HEK293 (cell line): ENCODE results near the gene WDR72.

Experiments used
- CTCF ChIA-PET: fragments of 350-600 bp; formaldehyde crosslinking; extraction: SDS; loops from one replicate; lab custom pipeline; 2021; ENCODE audit warnings: antibody characterized with exemption; lab: Yijun Ruan, JAX
- POLR2A ChIA-PET: fragments of 300-600 bp; formaldehyde crosslinking; extraction: SDS; loops from one replicate; lab custom pipeline; 2020; ENCODE audit warnings: antibody characterized with exemption, inconsistent platforms; lab: Yijun Ruan, JAX
- H3K27ac ChIP-seq: fragments of 200-500 bp; sonication (Bioruptor generic); 2 replicates; pipeline ENCODE4 v1.5.1; 2014; ENCODE audit warnings: low read depth, low read length, control low read depth, inconsistent platforms; ENCODE audit errors: extremely low read depth
- H3K36me3 ChIP-seq, 2 experiments: fragments of 200-500 bp in 1 of 2; sonication (Bioruptor generic) in 1 of 2; 1 replicate in 1 of 2; 2 replicates in 1 of 2; pipeline ENCODE4 v1.5.1; 2014 to 2017; ENCODE audit warnings: inconsistent platforms in 2 of 2, low read length in 2 of 2; ENCODE audit not compliant: control insufficient read depth in 2 of 2, insufficient read depth in 1 of 2
- H3K4me1 ChIP-seq: fragments of 200-500 bp; sonication (Bioruptor generic); 2 replicates; pipeline ENCODE4 v1.5.1; 2014; ENCODE audit warnings: mild to moderate bottlenecking, low read length, inconsistent platforms; ENCODE audit not compliant: control insufficient read depth, insufficient read depth
- H3K4me3 ChIP-seq: 2 replicates; pipeline ENCODE4 v1.5.1; 2011; ENCODE audit warnings: low read depth, mild to moderate bottlenecking, control low read depth, low read length, moderate library complexity
- H3K9me3 ChIP-seq: fragments of 200-500 bp; sonication (Bioruptor generic); 2 replicates; pipeline ENCODE4 v1.5.1; 2014; ENCODE audit warnings: low read depth, low read length, inconsistent platforms; ENCODE audit not compliant: control insufficient read depth, insufficient read depth
- HOXA7 ChIP-seq: sonication (generic); formaldehyde crosslinking; IDR thresholded peaks from 2 replicates; pipeline ENCODE4 v1.8.1; 2022; ENCODE audit warnings: missing genetic modification reagents, borderline replicate concordance
- KLF1 ChIP-seq: fragments of 450-650 bp; formaldehyde crosslinking; IDR thresholded peaks from 2 replicates; pipeline ENCODE4 v1.5.1; 2016; ENCODE audit warnings: missing biosample characterization, missing genetic modification characterization
- OSR2 ChIP-seq: fragments of 450-650 bp; formaldehyde crosslinking; IDR thresholded peaks from 2 replicates; pipeline ENCODE4 v1.5.1; 2016; ENCODE audit warnings: missing biosample characterization, missing genetic modification characterization
- SALL2 ChIP-seq: fragments of 450-650 bp; formaldehyde crosslinking; IDR thresholded peaks from 2 replicates; pipeline ENCODE4 v1.5.0; 2017; ENCODE audit warnings: missing biosample characterization, mild to moderate bottlenecking, missing genetic modification characterization, borderline replicate concordance
- YY2 ChIP-seq: fragments of 450-650 bp; formaldehyde crosslinking; IDR thresholded peaks from 2 replicates; pipeline ENCODE4 v1.5.1; 2016; ENCODE audit warnings: missing biosample characterization, missing genetic modification characterization
- ZNF114 ChIP-seq: fragments of 450-650 bp; formaldehyde crosslinking; IDR thresholded peaks from 2 replicates; pipeline ENCODE4 v1.5.0; 2017; ENCODE audit warnings: missing biosample characterization, missing genetic modification characterization
- ZNF140 ChIP-seq: fragments of 450-650 bp; formaldehyde crosslinking; IDR thresholded peaks from 2 replicates; pipeline ENCODE4 v1.5.1; 2016; ENCODE audit warnings: missing biosample characterization, missing genetic modification characterization
- ZNF174 ChIP-seq: fragments of 450-650 bp; formaldehyde crosslinking; IDR thresholded peaks from 2 replicates; pipeline ENCODE4 v1.5.0; 2017; ENCODE audit warnings: missing biosample characterization, mild to moderate bottlenecking, missing genetic modification characterization
- ZNF239 ChIP-seq: fragments of 450-650 bp; formaldehyde crosslinking; IDR thresholded peaks from 2 replicates; pipeline ENCODE4 v1.5.1; 2016; ENCODE audit warnings: missing biosample characterization, missing genetic modification characterization
- ZNF324 ChIP-seq: fragments of 450-650 bp; formaldehyde crosslinking; IDR thresholded peaks from 2 replicates; pipeline ENCODE4 v1.5.1; 2016; ENCODE audit warnings: missing biosample characterization, missing genetic modification characterization
- ZNF341 ChIP-seq: fragments of 450-650 bp; formaldehyde crosslinking; IDR thresholded peaks from 2 replicates; pipeline ENCODE4; 2016; ENCODE audit warnings: low read depth, missing biosample characterization, missing genetic modification characterization
- ZNF473 ChIP-seq: fragments of 450-650 bp; formaldehyde crosslinking; IDR thresholded peaks from 2 replicates; pipeline ENCODE4 v1.5.1; 2017; ENCODE audit warnings: missing biosample characterization, missing genetic modification characterization
- ZNF529 ChIP-seq: fragments of 450-650 bp; formaldehyde crosslinking; IDR thresholded peaks from 2 replicates; pipeline ENCODE4 v1.5.1; 2017; ENCODE audit warnings: missing genetic modification characterization, missing biosample characterization; ENCODE audit not compliant: insufficient replicate concordance
- ZNF596 ChIP-seq: fragments of 450-650 bp; IDR thresholded peaks from 2 replicates; pipeline ENCODE4 v1.5.0; 2018; ENCODE audit warnings: missing biosample characterization, mild to moderate bottlenecking, missing genetic modification characterization, moderate library complexity
- ZNF600 ChIP-seq: fragments of 450-650 bp; formaldehyde crosslinking; IDR thresholded peaks from 2 replicates; pipeline ENCODE4 v1.5.1; 2016; ENCODE audit warnings: missing biosample characterization, missing genetic modification characterization
- ZNF658 ChIP-seq: fragments of 450-650 bp; formaldehyde crosslinking; IDR thresholded peaks from 2 replicates; pipeline ENCODE4; 2016; ENCODE audit warnings: missing biosample characterization, missing genetic modification characterization
- ZNF768 ChIP-seq: fragments of 450-650 bp; formaldehyde crosslinking; IDR thresholded peaks from 2 replicates; pipeline ENCODE4 v1.5.1; 2018; ENCODE audit warnings: missing biosample characterization, mild to moderate bottlenecking, missing genetic modification characterization
- ZNF776 ChIP-seq: fragments of 450-650 bp; formaldehyde crosslinking; IDR thresholded peaks from 2 replicates; pipeline ENCODE4 v1.5.0; 2017; ENCODE audit warnings: missing biosample characterization, missing genetic modification characterization, borderline replicate concordance
- ZNF843 ChIP-seq: fragments of 450-650 bp; formaldehyde crosslinking; IDR thresholded peaks from 2 replicates; pipeline ENCODE4 v1.5.1; 2016; ENCODE audit warnings: missing biosample characterization, missing genetic modification characterization
- TF ChIP-seq, protein P1 (sequence below): fragments of 450-650 bp; formaldehyde crosslinking; IDR thresholded peaks from 2 replicates; pipeline ENCODE4 v1.5.1; 2016; ENCODE audit warnings: missing biosample characterization, missing genetic modification characterization
- TF ChIP-seq, protein P2 (sequence below): fragments of 450-650 bp; formaldehyde crosslinking; IDR thresholded peaks from 2 replicates; pipeline ENCODE4 v1.5.1; 2016; ENCODE audit warnings: missing biosample characterization, missing genetic modification characterization
- TF ChIP-seq, protein P3 (sequence below): fragments of 450-650 bp; formaldehyde crosslinking; IDR thresholded peaks from 2 replicates; pipeline ENCODE4 v1.5.1; 2017; ENCODE audit warnings: missing biosample characterization, missing genetic modification characterization

WDR72 gene

DNA sequence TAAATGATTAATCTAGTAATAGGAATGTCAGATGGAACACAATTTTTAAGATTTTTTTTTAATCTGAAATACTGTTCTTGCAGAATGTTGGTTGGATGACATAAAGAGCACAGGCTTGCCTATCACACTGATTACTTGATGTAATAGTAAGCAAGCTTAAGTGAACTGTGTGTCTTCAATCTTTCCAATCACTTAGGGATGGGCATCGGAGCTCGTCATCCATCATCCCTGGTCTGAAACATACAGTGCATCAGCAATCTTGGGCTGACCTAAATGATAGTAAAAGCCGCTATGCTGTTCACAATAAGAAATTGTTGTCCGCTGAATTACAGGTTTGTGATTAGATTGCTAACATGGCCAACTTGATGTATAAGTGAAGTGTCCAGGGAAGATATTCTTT lies 195.8 kb downstream of the WDR72 start (continued):
- TF ChIP-seq ZNF843 (tag by site-specific recombination) (no peak), ZNF658 (tag by site-specific recombination) (no peak), ZNF776 (tag by site-specific recombination) (no peak)
- TF ChIP-seq, all 188 proteins: peak for 0

DNA sequence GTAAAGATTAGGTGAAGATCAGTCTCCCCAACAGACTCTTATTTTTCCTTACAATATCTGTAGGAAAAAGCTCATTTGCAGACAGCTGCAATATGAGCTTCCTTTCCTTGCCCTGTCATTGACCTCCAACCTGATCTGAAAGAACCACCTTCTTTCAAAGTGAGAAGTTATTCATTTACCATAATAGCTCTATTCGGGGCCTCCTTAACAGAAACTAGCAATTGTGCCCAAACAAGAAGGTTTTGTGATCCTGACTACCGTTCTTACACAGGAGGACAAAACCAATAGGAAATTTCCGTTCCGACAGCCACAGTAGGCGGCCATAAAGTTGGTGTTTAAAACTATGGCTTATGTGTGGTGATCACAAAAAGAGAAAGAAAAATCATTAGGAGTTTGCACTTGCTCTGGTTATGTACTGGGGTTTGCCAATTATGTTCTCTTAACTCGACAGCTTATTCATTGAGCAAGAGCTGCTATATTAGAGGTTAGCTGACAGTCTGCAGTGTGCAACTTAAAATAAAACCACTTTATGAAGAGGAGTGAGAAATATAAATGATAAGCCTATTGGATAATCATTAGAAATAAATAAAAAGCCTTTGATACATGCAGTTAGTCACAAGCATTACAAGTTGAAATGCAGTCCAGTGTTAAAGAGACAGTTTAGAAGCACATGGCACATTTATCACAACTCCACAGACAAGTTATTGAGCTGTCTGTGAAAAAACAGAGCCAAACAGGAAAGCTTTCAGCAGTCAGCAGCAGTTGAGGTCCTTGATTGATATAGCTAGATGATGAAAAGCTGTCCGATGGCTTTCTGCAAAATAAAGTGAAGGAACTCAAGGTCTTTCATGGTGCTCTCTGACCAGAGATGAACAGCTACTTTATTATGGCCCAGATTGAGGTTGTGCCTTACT lies 199.8 kb downstream of the WDR72 start:
- Histone ChIP-seq H3K4me3 (no peak overlapping the region), H3K27ac (no peak overlapping the region), H3K9me3 (no peaks in the 10 kb centered on the region), H3K36me3 (no peaks in the 10 kb centered on the region), H3K4me1 (no peaks in the 10 kb centered on the region)
- POLR2A ChIA-PET: no interaction called here
- CTCF ChIA-PET: interaction anchor here (0.7 kb wide), 1 partner anchor 37 kb away, joined by 4 read pairs; no protein-coding TSS in a partner anchor
- TF ChIP-seq ZNF140 (tag by site-specific recombination) (no peak), SALL2 (tag by site-specific recombination) (no peak), KLF1 (no peak), ZNF174 (tag by site-specific recombination) (no peak), ZNF114 (tag by site-specific recombination) (no peak), ZNF529 (tag by site-specific recombination) (no peak), HOXA7 (no peak), ZNF596 (no peak), ZNF239 (tag by site-specific recombination) (no peak), ZNF341 (no peak), ZNF473 (tag by site-specific recombination) (no peak), YY2 (tag by site-specific recombination) (no peak), ZNF768 (tag by site-specific recombination) (no peak), OSR2 (no peak), ZNF324 (tag by site-specific recombination) (no peak), ZNF600 (no peak)
- TF ChIP-seq, protein P1, sequence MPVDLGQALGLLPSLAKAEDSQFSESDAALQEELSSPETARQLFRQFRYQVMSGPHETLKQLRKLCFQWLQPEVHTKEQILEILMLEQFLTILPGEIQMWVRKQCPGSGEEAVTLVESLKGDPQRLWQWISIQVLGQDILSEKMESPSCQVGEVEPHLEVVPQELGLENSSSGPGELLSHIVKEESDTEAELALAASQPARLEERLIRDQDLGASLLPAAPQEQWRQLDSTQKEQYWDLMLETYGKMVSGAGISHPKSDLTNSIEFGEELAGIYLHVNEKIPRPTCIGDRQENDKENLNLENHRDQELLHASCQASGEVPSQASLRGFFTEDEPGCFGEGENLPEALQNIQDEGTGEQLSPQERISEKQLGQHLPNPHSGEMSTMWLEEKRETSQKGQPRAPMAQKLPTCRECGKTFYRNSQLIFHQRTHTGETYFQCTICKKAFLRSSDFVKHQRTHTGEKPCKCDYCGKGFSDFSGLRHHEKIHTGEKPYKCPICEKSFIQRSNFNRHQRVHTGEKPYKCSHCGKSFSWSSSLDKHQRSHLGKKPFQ (tag by site-specific recombination): no peak
- TF ChIP-seq, protein P2, sequence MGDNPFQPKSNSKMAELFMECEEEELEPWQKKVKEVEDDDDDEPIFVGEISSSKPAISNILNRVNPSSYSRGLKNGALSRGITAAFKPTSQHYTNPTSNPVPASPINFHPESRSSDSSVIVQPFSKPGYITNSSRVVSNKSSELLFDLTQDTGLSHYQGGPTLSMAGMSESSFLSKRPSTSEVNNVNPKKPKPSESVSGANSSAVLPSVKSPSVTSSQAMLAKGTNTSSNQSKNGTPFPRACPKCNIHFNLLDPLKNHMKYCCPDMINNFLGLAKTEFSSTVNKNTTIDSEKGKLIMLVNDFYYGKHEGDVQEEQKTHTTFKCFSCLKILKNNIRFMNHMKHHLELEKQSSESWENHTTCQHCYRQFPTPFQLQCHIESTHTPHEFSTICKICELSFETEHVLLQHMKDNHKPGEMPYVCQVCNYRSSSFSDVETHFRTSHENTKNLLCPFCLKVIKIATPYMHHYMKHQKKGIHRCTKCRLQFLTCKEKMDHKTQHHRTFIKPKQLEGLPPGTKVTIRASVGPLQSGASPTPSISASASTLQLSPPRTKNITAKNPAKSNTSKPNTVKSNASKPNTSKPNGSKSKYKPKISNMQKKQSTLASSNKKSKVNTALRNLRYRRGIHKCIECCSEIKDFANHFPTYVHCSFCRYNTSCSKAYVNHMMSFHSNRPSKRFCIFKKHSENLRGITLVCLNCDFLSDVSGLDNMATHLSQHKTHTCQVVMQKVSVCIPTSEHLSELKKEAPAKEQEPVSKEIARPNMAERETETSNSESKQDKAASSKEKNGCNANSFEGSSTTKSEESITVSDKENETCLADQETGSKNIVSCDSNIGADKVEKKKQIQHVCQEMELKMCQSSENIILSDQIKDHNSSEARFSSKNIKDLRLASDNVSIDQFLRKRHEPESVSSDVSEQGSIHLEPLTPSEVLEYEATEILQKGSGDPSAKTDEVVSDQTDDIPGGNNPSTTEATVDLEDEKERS (tag by site-specific recombination): no peak
- TF ChIP-seq, protein P3, sequence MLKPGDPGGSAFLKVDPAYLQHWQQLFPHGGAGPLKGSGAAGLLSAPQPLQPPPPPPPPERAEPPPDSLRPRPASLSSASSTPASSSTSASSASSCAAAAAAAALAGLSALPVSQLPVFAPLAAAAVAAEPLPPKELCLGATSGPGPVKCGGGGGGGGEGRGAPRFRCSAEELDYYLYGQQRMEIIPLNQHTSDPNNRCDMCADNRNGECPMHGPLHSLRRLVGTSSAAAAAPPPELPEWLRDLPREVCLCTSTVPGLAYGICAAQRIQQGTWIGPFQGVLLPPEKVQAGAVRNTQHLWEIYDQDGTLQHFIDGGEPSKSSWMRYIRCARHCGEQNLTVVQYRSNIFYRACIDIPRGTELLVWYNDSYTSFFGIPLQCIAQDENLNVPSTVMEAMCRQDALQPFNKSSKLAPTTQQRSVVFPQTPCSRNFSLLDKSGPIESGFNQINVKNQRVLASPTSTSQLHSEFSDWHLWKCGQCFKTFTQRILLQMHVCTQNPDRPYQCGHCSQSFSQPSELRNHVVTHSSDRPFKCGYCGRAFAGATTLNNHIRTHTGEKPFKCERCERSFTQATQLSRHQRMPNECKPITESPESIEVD: no peak
